NCI-H1436 (cell line): ENCODE results near the gene FCGR3B.
"Not testable (repeated sequence)": the region's sequence is repeated elsewhere in the genome, so short reads cannot be mapped to it uniquely, and the experiment has no call there.

Experiments used
- DNase-seq: peaks from one replicate; lab custom pipeline; 2025; lab: John Stamatoyannopoulos, UW

The FCGR3B gene

DNA sequence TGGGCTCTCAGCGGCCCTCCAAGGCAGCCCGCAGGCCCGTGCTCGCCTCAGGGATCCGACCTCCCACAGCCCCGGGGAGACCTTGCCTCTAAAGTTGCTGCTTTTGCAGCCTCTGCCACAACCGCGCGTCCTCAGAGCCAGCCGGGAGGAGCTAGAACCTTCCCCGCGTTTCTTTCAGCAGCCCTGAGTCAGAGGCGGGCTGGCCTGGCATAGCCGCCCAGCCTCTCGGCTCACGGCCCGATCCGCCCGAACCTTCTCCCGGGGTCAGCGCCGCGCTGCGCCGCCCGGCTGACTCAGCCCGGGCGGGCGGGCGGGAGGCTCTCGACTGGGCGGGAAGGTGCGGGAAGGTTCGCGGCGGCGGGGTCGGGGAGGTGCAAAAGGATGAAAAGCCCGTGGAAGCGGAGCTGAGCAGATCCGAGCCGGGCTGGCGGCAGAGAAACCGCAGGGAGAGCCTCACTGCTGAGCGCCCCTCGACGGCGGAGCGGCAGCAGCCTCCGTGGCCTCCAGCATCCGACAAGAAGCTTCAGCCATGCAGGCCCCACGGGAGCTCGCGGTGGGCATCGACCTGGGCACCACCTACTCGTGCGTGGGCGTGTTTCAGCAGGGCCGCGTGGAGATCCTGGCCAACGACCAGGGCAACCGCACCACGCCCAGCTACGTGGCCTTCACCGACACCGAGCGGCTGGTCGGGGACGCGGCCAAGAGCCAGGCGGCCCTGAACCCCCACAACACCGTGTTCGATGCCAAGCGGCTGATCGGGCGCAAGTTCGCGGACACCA lies 25.0 kb downstream of the FCGR3B start:
- DNase-seq, result not testable (repeated sequence)

- DNase-seq, result not testable (repeated sequence)
These were observed 26.0 kb downstream of the FCGR3B start for GRCh38 chr1:161605024-161605423.

DNA sequence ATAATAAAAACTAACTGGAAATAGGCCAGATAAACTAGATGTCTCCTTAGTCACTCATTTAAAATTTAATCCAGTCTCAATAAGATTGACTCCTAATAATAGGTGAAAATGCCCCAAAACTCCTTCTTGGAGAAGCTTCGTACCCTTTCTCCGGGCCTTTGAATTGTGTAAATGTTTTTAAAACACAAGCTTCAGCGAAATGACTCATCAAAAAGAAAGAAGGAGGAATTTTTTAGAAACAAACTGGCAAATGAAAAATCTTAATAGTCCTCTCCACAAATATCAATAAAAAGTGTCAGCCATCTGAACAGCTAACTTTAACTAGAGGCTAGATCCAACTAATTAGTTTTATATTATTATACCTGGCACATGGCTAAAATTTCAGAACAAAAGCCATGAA lies 33.9 kb downstream of the FCGR3B start:
- not testable (repeated sequence) for DNase-seq

GRCh38 chr1:161595583-161595982 lies 35.4 kb downstream of the FCGR3B start:
- not testable (repeated sequence) for DNase-seq

DNA sequence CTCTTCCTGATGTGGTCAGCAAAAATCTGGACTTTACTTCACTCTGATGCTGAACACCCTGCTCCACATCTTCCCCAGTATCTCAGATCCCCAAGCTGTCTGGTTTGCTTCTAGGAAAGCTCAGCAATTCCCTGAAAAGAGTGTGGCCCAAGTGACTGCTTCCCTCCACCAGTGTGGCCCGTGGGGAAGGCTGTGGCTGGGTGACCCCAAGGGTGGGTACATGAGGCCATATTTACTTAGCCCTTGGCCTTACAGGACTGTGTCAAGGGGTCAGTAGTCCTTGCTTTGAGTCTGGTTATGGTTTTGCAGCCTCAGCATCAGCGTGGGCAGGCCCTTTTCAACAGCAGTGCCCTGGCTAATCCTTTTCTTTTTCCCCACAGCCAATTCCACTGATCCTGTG lies 35.8 kb downstream of the FCGR3B start:
- not testable (repeated sequence) for DNase-seq

DNA sequence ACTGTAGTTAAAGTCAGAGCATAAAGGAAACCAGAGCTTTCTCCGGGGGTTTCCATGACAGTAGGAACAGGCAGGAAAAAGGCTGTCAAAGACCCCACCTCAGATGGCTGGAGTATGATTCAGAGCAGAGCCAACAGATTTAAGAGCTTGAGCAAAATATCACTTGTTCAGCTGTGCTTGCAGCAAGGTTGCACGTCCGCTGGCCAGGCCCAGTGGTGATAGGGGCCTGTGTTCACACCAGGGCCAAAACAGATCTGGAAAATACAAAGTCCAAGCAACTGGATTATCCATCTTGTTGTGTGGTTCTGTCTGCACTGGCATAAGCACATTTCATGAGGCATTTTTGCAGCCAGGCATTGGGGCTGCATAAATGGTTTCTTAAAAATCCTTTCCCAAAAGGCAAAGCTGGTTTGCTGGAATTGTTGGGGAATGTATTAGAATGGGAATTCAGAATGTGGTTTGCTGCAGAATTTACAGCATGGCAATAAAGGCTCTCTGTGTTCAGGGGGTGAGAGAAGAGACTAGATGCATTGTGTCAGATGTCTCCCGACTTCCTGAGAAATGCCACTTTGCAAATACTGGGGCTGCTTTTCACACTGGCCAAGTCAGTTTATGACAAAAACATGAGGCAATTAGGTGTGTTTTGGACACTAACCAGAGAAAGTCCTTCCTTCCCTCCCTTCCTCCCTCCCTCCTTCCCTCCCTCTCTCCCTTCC lies 36.5 kb downstream of the FCGR3B start:
- not testable (repeated sequence) for DNase-seq

GRCh38 chr1:161593092-161593755 lies 37.8 kb downstream of the FCGR3B start:
- DNase-seq, result not testable (repeated sequence)

GRCh38 chr1:161592586-161592985 lies 38.4 kb downstream of the FCGR3B start:
- DNase-seq, result not testable (repeated sequence)

DNA sequence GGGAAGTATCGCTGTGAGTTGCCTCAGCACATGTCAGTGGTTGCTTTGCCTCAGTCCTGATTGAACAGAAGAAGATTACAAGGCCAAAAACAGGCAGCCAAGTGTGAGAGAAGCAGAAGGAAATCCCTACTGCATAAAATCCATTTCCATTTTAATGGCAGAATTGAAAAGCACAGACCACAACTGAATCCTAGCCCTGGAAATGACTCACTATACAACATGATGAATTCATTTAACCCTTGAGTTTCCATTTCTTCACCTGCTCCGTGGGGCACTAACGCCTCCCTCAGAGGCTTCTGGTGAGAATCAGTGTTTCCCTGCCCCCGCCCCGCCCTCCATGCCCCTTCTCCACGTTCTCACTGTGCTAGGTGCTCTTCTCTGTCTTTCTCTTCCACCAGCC lies 41.1 kb downstream of the FCGR3B start:
- not testable (repeated sequence) for DNase-seq

- not testable (repeated sequence) for DNase-seq
These were observed 41.6 kb downstream of the FCGR3B start for GRCh38 chr1:161589365-161589764.

GRCh38 chr1:161588596-161588995 lies 42.4 kb downstream of the FCGR3B start:
- DNase-seq, result not testable (repeated sequence)

- DNase-seq, result not testable (repeated sequence)
These were observed 48.1 kb downstream of the FCGR3B start for GRCh38 chr1:161582882-161583281.

DNA sequence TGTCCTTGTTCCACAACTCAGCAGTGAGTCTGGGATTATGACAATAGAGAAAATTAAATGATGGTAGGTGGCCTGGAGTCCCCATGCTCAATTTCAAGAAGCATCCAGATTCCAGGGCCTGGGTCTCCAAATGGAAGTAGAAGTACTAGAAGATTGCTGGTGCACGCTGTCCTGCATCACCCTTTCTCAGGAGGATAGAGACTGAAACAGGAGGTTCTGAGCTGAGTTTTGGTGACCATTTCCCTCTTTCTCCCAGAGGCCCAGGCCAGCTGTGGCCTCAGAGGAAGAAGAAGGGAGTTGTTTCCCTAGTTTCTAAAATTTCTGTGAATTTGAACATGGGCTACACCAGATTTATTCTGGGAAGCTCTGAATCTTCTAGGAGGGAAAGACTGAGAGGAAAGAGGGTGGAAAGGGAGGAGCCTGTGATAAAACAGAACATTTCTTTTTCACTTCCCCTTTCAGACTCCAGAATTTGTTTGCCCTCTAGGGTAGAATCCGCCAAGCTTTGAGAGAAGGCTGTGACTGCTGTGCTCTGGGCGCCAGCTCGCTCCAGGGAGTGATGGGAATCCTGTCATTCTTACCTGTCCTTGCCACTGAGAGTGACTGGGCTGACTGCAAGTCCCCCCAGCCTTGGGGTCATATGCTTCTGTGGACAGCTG lies 50.0 kb downstream of the FCGR3B start:
- not testable (repeated sequence) for DNase-seq

DNA sequence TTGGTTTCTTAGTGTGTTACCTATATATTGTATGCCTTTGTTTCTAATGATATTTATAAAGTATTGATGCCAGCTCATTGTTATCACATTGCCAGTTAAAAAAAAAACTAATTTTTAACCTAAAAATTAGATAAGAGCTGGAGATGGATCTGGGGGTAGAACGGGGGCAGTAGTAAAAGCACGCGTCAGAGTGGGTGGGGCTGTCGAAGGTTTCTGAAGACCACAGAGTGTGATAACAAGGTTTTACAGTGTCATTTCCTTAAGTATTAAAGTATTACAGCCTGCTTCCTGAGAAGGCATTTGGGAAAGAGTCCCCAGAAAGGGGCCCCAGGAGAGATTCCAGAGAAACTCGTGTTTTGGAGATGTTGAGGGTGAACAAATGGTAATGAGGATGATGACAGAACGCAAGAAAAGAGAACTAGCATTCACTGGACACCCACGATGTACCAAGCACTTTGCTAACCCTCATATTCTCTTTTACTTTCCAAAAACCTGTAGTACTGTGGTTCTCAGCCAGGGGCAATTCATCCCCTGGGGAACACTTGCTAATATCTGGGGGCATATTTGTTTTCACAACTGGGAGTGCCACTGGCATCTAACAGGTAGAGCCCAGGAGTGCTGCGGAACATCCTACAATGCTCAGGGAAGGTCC lies 51.0 kb downstream of the FCGR3B start:
- DNase-seq, result not testable (repeated sequence)

DNA sequence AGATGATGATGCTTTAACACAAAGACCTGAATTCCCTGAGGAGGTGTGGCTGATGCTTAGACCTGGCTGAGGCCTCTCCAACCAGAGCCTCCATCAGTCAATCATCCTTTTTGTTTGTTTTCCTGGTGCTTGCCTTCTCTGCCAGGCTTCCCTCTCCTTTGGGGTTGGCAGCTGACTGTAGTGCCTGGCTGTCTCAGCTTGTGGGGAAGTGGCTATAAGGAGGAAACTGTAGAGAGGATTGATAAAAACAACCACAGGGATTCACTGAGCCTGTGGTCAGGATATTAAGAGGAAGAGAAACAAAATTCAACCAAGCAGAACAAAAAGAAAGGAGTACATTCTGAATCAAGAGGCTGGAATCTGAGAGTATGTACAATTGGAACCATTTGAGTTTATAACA lies 54.3 kb downstream of the FCGR3B start:
- not testable (repeated sequence) for DNase-seq
